Nephron (organoid): ENCODE results near the gene NUPR2.
A peak's percentile ranks its signal among the peaks of the same experiment; 100 is the strongest.
"Not testable (repeated sequence)": the region's sequence is repeated elsewhere in the genome, so short reads cannot be mapped to it uniquely, and the experiment has no call there.

Experiments
- H3K27ac Mint-ChIP-seq, 3 experiments: 2 replicates each; pipeline ENCODE4 v1.8.0; 2020; ENCODE audit warnings: mixed read lengths in 3 of 3, mild to moderate bottlenecking in 2 of 3, moderate library complexity in 1 of 3
- H3K27me3 Mint-ChIP-seq: 2 replicates; pipeline ENCODE4 v1.8.0; 2021; ENCODE audit warnings: low read depth, mild to moderate bottlenecking, moderate library complexity, mixed read lengths
- H3K36me3 Mint-ChIP-seq: 2 replicates; pipeline ENCODE4 v1.8.0; 2020; ENCODE audit warnings: low read depth, mixed read lengths
- H3K4me1 Mint-ChIP-seq: 2 replicates; pipeline ENCODE4 v1.8.0; 2020; ENCODE audit warnings: mixed read lengths
- H3K4me3 Mint-ChIP-seq, 3 experiments: 2 replicates each; pipeline ENCODE4 v1.8.0; 2020; ENCODE audit warnings: mild to moderate bottlenecking in 3 of 3, mixed read lengths in 3 of 3, moderate library complexity in 2 of 3
- H3K9me3 Mint-ChIP-seq: 2 replicates; pipeline ENCODE4 v1.8.0; 2020; ENCODE audit warnings: mixed read lengths
- CTCF ChIP-seq, 3 experiments: fragments of 200-600 bp; sonication (generic); IDR thresholded peaks; one replicate each; pipeline ENCODE4 v1.5.0; 2021; ENCODE audit warnings: antibody characterized with exemption in 3 of 3; ENCODE audit not compliant: unreplicated experiment in 3 of 3

NUPR2 gene

GRCh38 chr7:56121440-56121839 is 5.2 kb upstream of the NUPR2 start:
- Mint-ChIP-seq H3K9me3 (peaks cover 28% of the 10 kb centered on the region), H3K27me3 (no peaks in the 10 kb centered on the region), H3K4me1 (no peaks in the 10 kb centered on the region), H3K27ac (no peak overlapping the region), H3K36me3 (no peaks in the 10 kb centered on the region), H3K4me3 (no peak overlapping the region)
- no peak for TF ChIP-seq CTCF (IDR thresholded peaks at IDR 0.05; ENCODE audit: unreplicated experiment in 3 of 3)

GRCh38 chr7:56112244-56112643 is 4.0 kb downstream of the NUPR2 start:
- H3K27ac Mint-ChIP-seq, H3K27me3 Mint-ChIP-seq: not testable (repeated sequence)

GRCh38 chr7:56110611-56111010 is 5.6 kb downstream of the NUPR2 start:
- Mint-ChIP-seq H3K27me3 (no peaks in the 10 kb centered on the region), H3K4me1 (peaks cover 9% of the 10 kb centered on the region), H3K27ac (no peak overlapping the region), H3K9me3 (peaks cover 11% of the 10 kb centered on the region), H3K4me3 (no peak overlapping the region), H3K36me3 (peaks cover 3% of the 10 kb centered on the region)
- TF ChIP-seq CTCF (IDR thresholded peaks at IDR 0.05; ENCODE audit: unreplicated experiment in 3 of 3), result no peak

More at GRCh38 chr7:56112244-56112643, 4.0 kb downstream of the NUPR2 start:
- H3K9me3 Mint-ChIP-seq, H3K4me1 Mint-ChIP-seq, H3K36me3 Mint-ChIP-seq, H3K4me3 Mint-ChIP-seq: not testable (repeated sequence)

- Mint-ChIP-seq H3K27me3 (no peaks in the 10 kb centered on the region), H3K27ac (no peak overlapping the region), H3K36me3 (peaks cover 11% of the 10 kb centered on the region), H3K4me3 (peak overlapping the region; percentile 47 to 75 (median 62)), H3K4me1 (peaks cover 14% of the 10 kb centered on the region), H3K9me3 (peaks cover 11% of the 10 kb centered on the region)
- TF ChIP-seq CTCF (IDR thresholded peaks at IDR 0.05; ENCODE audit: unreplicated experiment in 3 of 3), result no peak
Observed at GRCh38 chr7:56107954-56108258, 8.3 kb downstream of the NUPR2 start.

- peaks cover 17% of the 10 kb centered on the region for H3K36me3 Mint-ChIP-seq
- H3K4me3 Mint-ChIP-seq, result peak within 1 kb of the TSS; percentile 97 to 99 (median 97)
- peaks cover 14% of the 10 kb centered on the region for H3K4me1 Mint-ChIP-seq
- peaks cover 11% of the 10 kb centered on the region for H3K9me3 Mint-ChIP-seq
- TF ChIP-seq CTCF (IDR thresholded peaks at IDR 0.05; ENCODE audit: unreplicated experiment in 3 of 3), result no peak
- H3K27ac Mint-ChIP-seq, result peak within 1 kb of the TSS; percentile 92 to 99 (median 97)
- no peaks in the 10 kb centered on the region for H3K27me3 Mint-ChIP-seq
Observed at GRCh38 chr7:56106108-56107073, 9.8 kb downstream of the NUPR2 start, which contains the start of gene CHCHD2. TSS of gene CHCHD2 (minus strand) at chr7:56106476. CDS start at chr7:56106413, 63 bp downstream.

GRCh38 chr7:56105508-56105907 is 10.7 kb downstream of the NUPR2 start:
- peak overlapping the region; percentile 92 to 99 (median 97) for H3K27ac Mint-ChIP-seq
- H3K36me3 Mint-ChIP-seq, result peaks cover 26% of the 10 kb centered on the region
- no peaks in the 10 kb centered on the region for H3K27me3 Mint-ChIP-seq
- peaks cover 11% of the 10 kb centered on the region for H3K9me3 Mint-ChIP-seq
- H3K4me1 Mint-ChIP-seq, result peaks cover 14% of the 10 kb centered on the region
- H3K4me3 Mint-ChIP-seq, result peak overlapping the region; percentile 97 to 99 (median 97)
- TF ChIP-seq CTCF (IDR thresholded peaks at IDR 0.05; ENCODE audit: unreplicated experiment in 3 of 3), result no peak

GRCh38 chr7:56104138-56104537 is 12.1 kb downstream of the NUPR2 start:
- not testable (repeated sequence) for H3K27me3 Mint-ChIP-seq, H3K27ac Mint-ChIP-seq
- peak overlapping the region in 1 of 3 experiments; percentile 14 for H3K4me3 Mint-ChIP-seq
- H3K9me3 Mint-ChIP-seq, result peaks cover 11% of the 10 kb centered on the region
- H3K36me3 Mint-ChIP-seq, result peaks cover 36% of the 10 kb centered on the region
- peaks cover 14% of the 10 kb centered on the region for H3K4me1 Mint-ChIP-seq
